Measurements from ENCODE around the gene PTPRD. TPM values are rescaled to one million over a fixed set of nuclear protein-coding genes. Genes with fewer than 3 reads are reported as not detected.

PTPRD gene
- total RNA-seq, 4 donors from 2014 or later, result 85.8 to 169 (median 135) TPM

GRCh38 chr9:8736805-8737204, 1876.0 kb downstream of the PTPRD start:
- DNase-seq, result no peak
- H3K4me1 ChIP-seq, result no peaks in the 10 kb centered on the region
- TF ChIP-seq, protein P1, sequence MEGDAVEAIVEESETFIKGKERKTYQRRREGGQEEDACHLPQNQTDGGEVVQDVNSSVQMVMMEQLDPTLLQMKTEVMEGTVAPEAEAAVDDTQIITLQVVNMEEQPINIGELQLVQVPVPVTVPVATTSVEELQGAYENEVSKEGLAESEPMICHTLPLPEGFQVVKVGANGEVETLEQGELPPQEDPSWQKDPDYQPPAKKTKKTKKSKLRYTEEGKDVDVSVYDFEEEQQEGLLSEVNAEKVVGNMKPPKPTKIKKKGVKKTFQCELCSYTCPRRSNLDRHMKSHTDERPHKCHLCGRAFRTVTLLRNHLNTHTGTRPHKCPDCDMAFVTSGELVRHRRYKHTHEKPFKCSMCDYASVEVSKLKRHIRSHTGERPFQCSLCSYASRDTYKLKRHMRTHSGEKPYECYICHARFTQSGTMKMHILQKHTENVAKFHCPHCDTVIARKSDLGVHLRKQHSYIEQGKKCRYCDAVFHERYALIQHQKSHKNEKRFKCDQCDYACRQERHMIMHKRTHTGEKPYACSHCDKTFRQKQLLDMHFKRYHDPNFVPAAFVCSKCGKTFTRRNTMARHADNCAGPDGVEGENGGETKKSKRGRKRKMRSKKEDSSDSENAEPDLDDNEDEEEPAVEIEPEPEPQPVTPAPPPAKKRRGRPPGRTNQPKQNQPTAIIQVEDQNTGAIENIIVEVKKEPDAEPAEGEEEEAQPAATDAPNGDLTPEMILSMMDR (IDR thresholded peaks at IDR 0.05), result no peak
- TF ChIP-seq POLR2A (IDR thresholded peaks at IDR 0.05), result no peak
- no peak overlapping the region for H3K4me3 ChIP-seq
- no peaks in the 10 kb centered on the region for H3K27me3 ChIP-seq
- H3K27ac ChIP-seq, result no peak overlapping the region
- no peaks in the 10 kb centered on the region for H3K36me3 ChIP-seq
- no peaks in the 10 kb centered on the region for H3K9me3 ChIP-seq

- no peaks in the 10 kb centered on the region for H3K27me3 ChIP-seq
- no peak overlapping the region for H3K27ac ChIP-seq
- H3K9me3 ChIP-seq, result no peaks in the 10 kb centered on the region
- DNase-seq, result no peak
- no peaks in the 10 kb centered on the region for H3K4me1 ChIP-seq
- no peaks in the 10 kb centered on the region for H3K36me3 ChIP-seq
- H3K4me3 ChIP-seq, result no peak overlapping the region
- TF ChIP-seq, protein P1 (IDR thresholded peaks at IDR 0.05), result no peak
- no peak for TF ChIP-seq POLR2A (IDR thresholded peaks at IDR 0.05)
Observed at GRCh38 chr9:8734760-8735159, 1878.0 kb downstream of the PTPRD start.

DNA sequence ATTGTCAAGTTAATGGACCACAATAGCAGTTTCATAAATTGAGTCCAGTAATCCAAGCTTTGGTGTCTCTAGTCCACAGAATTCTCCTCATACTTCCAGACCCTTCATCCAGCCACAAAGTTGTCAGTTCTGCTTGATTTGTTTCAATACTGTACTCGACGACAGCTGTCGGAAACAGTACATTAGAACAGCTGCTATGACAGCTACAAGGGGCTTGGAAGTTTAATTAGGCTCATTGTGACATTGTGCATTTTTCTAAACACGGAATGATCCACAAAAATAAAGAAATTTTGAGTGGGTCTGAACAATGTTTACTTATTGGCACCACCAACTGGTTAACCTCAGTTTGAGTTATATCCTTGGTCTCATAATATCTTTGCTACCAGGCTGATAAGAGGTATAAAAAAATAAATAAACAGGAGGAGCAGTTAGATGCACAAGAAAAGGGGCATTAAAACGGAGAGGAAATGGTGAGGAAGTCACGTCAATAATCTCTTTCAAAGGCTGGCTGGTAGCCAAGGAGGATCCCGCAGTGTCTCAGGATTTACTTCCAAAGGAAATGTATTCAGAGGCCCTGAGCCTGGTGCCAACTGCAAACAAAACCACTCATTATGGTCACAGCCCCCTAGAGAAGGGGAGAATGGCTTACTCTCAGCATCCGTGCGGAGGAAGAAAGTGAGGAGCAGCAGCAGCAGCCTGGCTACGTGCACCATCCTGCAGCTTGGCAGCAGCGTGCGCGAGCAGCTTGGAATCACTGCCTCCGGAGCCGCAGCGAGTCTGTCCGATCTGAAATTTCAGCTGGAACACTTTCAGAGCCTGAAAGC, 1879.5 kb downstream of the PTPRD start:
- H3K9me3 ChIP-seq, result no peaks in the 10 kb centered on the region
- no peak for DNase-seq

DNA sequence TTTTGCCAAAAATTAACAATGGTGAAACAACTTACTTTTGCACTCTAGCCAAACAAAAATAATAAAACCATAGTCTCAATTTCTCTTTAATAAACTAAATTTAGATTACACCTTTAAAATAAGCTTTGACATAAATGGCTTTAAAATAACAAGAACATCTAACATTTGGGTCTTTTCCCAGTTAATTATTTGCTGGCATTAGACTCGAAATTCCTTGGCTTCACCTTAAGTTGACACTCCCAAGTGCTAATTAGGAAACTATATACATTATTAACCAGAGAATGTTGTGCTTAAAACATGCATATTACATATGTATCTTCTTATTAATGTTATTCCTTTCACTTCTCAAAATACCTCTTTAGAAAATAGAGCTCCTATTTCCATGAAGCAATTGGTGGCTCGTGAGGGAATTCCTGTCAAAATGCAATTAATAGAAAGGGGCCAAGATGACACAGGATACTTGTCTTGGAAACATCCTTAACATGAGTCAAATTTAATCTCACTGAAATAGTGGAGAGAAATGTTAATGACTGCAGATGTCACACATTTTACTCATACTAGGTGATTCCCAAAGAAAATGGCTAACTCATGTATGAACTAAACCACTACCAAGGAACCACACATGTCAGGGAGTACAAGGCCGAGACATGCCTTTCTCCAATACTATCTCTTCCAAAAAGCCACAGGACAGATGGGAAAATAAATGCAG, 1880.3 kb downstream of the PTPRD start:
- no peaks in the 10 kb centered on the region for H3K36me3 ChIP-seq
- H3K27ac ChIP-seq, result no peak overlapping the region
- H3K27me3 ChIP-seq, result no peaks in the 10 kb centered on the region
- DNase-seq, result no peak
- no peaks in the 10 kb centered on the region for H3K9me3 ChIP-seq
- TF ChIP-seq, protein P1 (IDR thresholded peaks at IDR 0.05), result no peak
- TF ChIP-seq POLR2A (IDR thresholded peaks at IDR 0.05), result no peak
- H3K4me3 ChIP-seq, result no peak overlapping the region
- H3K4me1 ChIP-seq, result no peaks in the 10 kb centered on the region

More for the DNA sequence above, 1879.5 kb downstream of the PTPRD start:
- no peaks in the 10 kb centered on the region for H3K27me3 ChIP-seq
- TF ChIP-seq POLR2A (IDR thresholded peaks at IDR 0.05), result no peak
- TF ChIP-seq, protein P1 (IDR thresholded peaks at IDR 0.05), result no peak
- H3K4me3 ChIP-seq, result peak overlapping the region in 1 of 4 donors; percentile 18
- no peak overlapping the region for H3K27ac ChIP-seq
- H3K36me3 ChIP-seq, result no peaks in the 10 kb centered on the region
- no peaks in the 10 kb centered on the region for H3K4me1 ChIP-seq

DNA sequence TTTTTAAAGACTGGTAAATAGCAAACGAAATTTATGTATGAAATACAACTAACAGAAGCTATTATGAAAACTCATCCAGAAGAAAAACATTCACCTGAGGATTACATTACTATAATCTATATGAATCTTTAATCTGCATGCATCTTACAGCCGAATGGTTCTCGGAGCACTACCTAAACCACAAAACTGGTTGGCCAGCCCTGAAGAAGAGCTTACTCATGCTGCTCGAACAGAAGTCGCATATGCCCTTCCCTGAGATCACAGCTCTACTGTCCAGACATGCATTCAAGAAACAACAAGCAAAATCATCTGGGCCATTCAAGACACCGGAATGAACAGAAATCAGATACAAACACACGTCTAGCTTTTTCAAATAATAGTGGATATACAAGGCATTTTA, 1882.2 kb downstream of the PTPRD start:
- Histone ChIP-seq H3K9me3 (no peaks in the 10 kb centered on the region), H3K4me1 (no peaks in the 10 kb centered on the region), H3K4me3 (no peak overlapping the region), H3K36me3 (no peaks in the 10 kb centered on the region), H3K27me3 (no peaks in the 10 kb centered on the region), H3K27ac (no peak overlapping the region)
- TF ChIP-seq, protein P1 (IDR thresholded peaks at IDR 0.05), result no peak
- TF ChIP-seq POLR2A (IDR thresholded peaks at IDR 0.05), result no peak
- no peak for DNase-seq

Data from Peyer's patch (tissue), 4 donors.